Camera-type eye (tissue), 1 donor: ENCODE data around the gene TNRC18. TPM values are rescaled to one million over a fixed set of nuclear protein-coding genes. Genes with fewer than 3 reads are reported as not detected.

Experiments
- total RNA-seq: library from RNA; depleted of rRNA; stranded (reverse); fragments of >200 nt; gene quantifications from one replicate; pipeline ENCODE4 v1.2.3, GENCODE V29; 2014

Gene TNRC18
- 140 TPM for total RNA-seq

GRCh38 chr7:5423306-5423975 lies at the start of gene TNRC18:
Gene TNRC18 (minus strand): TSS chr7:5423834. CDS start chr7:5421246, 2,588 bp downstream.

GRCh38 chr7:5282543-5283316 lies 140.9 kb downstream of the TNRC18 start, which contains the start of gene SLC29A4:
Gene SLC29A4 (plus strand): TSS chr7:5282943. CDS start chr7:5287817, 4,874 bp downstream.

Other genes starting within 250 kb of the TNRC18 start
- 66.4 TPM for gene WIPI2, start 233.6 kb downstream of the TNRC18 start, total RNA-seq
- gene SLC29A4, start 140.9 kb downstream of the TNRC18 start, total RNA-seq, result 24.8 TPM
- 7.0 TPM for gene FBXL18, start 90.0 kb upstream of the TNRC18 start, total RNA-seq
- 1,909 TPM for gene ACTB, start 106.8 kb upstream of the TNRC18 start, total RNA-seq
- gene FSCN1, start 169.0 kb upstream of the TNRC18 start, total RNA-seq, result 206 TPM